HG02870 (cell line): ENCODE measurements around the gene AK1.

Source experiments
- ATAC-seq: cut with Tn5 transposase; IDR thresholded peaks from one replicate; pipeline ENCODE4 v1.9.1; 2021; ENCODE audit warnings: mild to moderate bottlenecking, moderate library complexity; ENCODE audit not compliant: unreplicated experiment

Gene AK1

GRCh38 chr9:127825319-127826051 is 52.0 kb downstream of the AK1 start:
- ATAC-seq: no peak

DNA sequence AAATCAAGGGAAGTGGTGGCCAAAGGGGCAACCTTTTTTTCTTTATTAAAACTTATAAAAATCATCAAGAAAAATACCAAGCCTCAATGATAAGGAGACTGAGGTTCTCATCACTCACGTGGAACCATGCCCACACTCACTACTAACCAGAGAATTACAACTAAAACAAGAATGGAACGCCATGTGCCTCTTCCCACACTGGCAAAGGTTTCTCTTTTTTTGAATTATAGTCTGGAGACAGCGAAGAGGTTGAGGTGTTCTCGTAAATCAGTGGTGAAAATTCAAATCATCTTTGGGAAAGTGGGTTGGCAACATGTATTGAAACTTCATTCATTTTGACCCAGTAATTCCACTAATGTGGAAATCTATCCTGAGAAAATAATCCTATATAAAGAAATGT is 55.4 kb downstream of the AK1 start:
- ATAC-seq: no peak

DNA sequence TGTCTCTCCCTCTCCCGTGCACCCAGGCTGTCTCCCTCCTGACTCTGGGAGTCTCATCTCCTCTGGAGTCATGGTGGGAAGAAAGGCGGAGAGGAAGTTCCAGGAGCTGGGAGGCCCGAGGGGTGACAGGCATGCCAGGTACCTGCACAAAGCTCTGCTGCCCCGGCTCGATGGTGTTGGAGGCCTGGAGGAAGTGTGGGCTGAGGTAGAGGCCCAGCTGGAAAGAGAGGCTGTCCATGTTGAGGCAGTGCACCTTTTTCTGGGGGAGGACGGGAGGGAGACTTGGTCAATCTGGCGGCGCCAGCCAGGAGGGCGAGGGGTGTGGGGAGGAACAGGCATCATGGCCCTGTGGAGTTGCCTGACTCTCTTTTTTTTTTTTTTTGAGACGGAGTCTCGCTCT is 58.9 kb downstream of the AK1 start:
- no peak for ATAC-seq

DNA sequence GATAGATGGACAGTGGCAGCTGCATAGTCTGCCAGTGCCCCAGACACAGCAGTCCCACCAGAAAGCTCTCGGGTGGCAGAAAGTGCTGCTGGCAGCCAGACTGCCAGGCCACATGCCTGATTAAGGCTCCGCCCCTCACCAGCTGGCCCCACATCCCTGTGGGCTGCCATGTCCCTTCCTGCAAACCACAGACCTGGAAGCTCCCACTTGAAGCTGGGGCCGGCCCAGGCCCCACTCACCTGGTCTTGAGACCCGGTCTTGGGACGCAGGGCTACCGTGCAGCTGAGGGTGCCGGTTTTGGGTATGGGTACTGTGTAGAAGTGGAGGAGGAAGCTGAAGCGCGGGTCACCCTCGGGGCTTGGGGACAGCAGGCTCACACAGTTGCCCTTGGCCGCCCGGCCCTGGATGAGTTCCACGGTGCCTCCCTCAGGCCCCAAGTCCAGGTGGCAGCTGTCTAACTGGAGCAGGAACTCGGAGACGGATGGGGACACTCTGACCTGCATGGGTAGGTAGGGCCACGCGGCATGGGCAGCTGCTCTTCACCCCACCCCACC is 59.5 kb downstream of the AK1 start:
- no peak for ATAC-seq

DNA sequence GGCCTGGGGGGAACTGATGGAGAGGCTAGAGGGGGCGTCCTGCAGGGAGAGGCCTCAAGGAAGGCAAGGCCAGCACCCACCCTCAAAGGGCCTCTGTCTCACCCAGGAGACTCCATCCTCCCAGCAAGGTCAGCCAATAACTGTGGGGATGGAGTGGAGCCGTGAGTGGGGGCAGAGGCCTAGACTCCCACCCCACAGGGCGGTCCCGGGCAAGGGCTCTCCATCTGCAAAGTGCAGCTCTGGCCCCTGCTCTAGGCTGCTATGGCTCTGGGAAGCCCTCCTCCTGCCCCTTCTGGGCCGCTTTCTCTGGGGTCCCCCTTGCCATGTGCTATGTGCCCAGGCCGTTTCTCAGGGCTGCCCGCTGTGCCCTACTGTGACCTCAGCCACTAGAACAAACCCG is 60.7 kb downstream of the AK1 start:
- ATAC-seq: no peak
